Psoas muscle (tissue), 8 donors: Measurements from ENCODE around the gene CHCHD3. TPM values are rescaled to one million over a fixed set of nuclear protein-coding genes. Genes with fewer than 3 reads are reported as not detected.

Source experiments
- ATAC-seq, 4 donors: fragments of 200-7000 bp; cut with Tn5 transposase; one replicate each; pipeline ENCODE4 v1.9.1; 2020; ENCODE audit warnings: moderate library complexity in 3 of 4, mild to moderate bottlenecking in 2 of 4
- DNase-seq, 2 donors: peaks; one replicate each; pipeline ENCODE4 v3.0.0-alpha.2; 2020
- H3K27ac ChIP-seq: fragments of 200-600 bp; one replicate; pipeline ENCODE4 v1.8.0; 2022
- H3K27me3 ChIP-seq, 3 donors: fragments of 200-600 bp in 1 of 3; one replicate each; pipeline versions ENCODE4 v1.6.1 to v1.8.0; 2013 to 2022; ENCODE audit warnings: low read length in 2 of 3, mild to moderate bottlenecking in 2 of 3, moderate library complexity in 1 of 3; ENCODE audit not compliant: insufficient read depth in 3 of 3
- H3K36me3 ChIP-seq, 2 donors: fragments of 200-600 bp in 1 of 2; one replicate each; pipeline versions ENCODE4 v1.6.1 to v1.8.0; 2013 to 2022; ENCODE audit warnings: low read depth in 1 of 2, mild to moderate bottlenecking in 1 of 2, moderate library complexity in 1 of 2; ENCODE audit not compliant: insufficient read depth in 1 of 2
- H3K4me1 ChIP-seq: fragments of 200-600 bp; one replicate; pipeline ENCODE4 v1.8.0; 2022
- H3K4me3 ChIP-seq: fragments of 200-600 bp; one replicate; pipeline ENCODE4 v1.8.0; 2022; ENCODE audit warnings: mild to moderate bottlenecking
- H3K9me3 ChIP-seq: fragments of 200-600 bp; one replicate; pipeline ENCODE4 v1.8.0; 2022
- CTCF ChIP-seq: fragments of 200-600 bp; IDR thresholded peaks from one replicate; pipeline ENCODE4 v1.8.0; 2022; ENCODE audit warnings: antibody characterized with exemption
- WGBS, 3 donors: extraction: QIAGEN DNeasy Blood & Tissue Kit; methylation state at CpG; one replicate each; pipeline versions ENCODE4 v1.1.6 to v1.1.7; 2013; 5-methylcytosine and 5-hydroxymethylcytosine counted together
- intact Hi-C, 2 donors: fragments of 100-400 bp; cut with DNase I; formaldehyde crosslinking; loops; one replicate each; pipeline versions ENCODE4 v1.11.0 to v1.14.2; 2022
- polyA plus RNA-seq, 3 donors: library from polyadenylated mRNA; stranded (reverse); fragments of 200-250 nt; gene quantifications; one replicate each; pipeline ENCODE4 v1.2.3, GENCODE V29; 2013
- total RNA-seq, 4 donors: library from RNA; stranded (reverse); fragmentation: NEBNext Ultra II Directional in 2 of 4; extraction: Animal tissue kit (Norgen Biotek cat#: 25700) in 2 of 4; gene quantifications; one replicate each; pipeline versions ENCODE4 v1.2.1 to v1.2.4, GENCODE V29; 2021 to 2023
- donor health status: healthy with polysubstance abuse.
- donor health status: DM: no; HTN: no; CAD: no; lungs with moderate emphysema.
- donor health status: Bipolar disorder and iron deficiency.
- donor health status: healthy.
- donor health status: DM: yes; HTN: yes; CAD: no.
- donor health status: DM: no; HTN: no; CAD: no.
- donor health status: DM: no; HTN: no; CAD: no.
- donor health status: DM: yes; HTN: yes; CAD: no.

Gene CHCHD3
- total and polyA plus RNA-seq, 7 donors = 129 to 206 (median 184) TPM

- TF ChIP-seq CTCF = no peak
- DNase-seq = no peak
- H3K4me1 ChIP-seq = peaks cover 13% of the 10 kb centered on the region
- ATAC-seq = no peak
- no peak overlapping the region for H3K4me3 ChIP-seq
- no peak overlapping the region for H3K27ac ChIP-seq
- intact Hi-C loops = no loop called here
- no peaks in the 10 kb centered on the region for H3K36me3 ChIP-seq
- H3K27me3 ChIP-seq = no peaks in the 10 kb centered on the region
- WGBS, 3 donors = 31 to 64% (median 45%) methylated on average over 5 of the region's 5 CpGs
- H3K9me3 ChIP-seq = no peaks in the 10 kb centered on the region
These were observed 263.9 kb downstream of the CHCHD3 start for GRCh38 chr7:132817949-132818348.

- Histone ChIP-seq H3K4me3 (no peak overlapping the region), H3K4me1 (peaks cover 13% of the 10 kb centered on the region), H3K36me3 (no peaks in the 10 kb centered on the region), H3K27me3 (no peaks in the 10 kb centered on the region), H3K9me3 (no peaks in the 10 kb centered on the region), H3K27ac (no peak overlapping the region)
- intact Hi-C loops = no loop called here
- WGBS, 3 donors = 56 to 67% (median 60%) methylated on average over 6 of the region's 6 CpGs
- no peak for TF ChIP-seq CTCF
- ATAC-seq = peak in 2 of 4 donors; percentile 13 to 26
- no peak for DNase-seq
These were observed 266.1 kb downstream of the CHCHD3 start for GRCh38 chr7:132815696-132816311.

- DNase-seq (no peak), ATAC-seq (no peak)
- TF ChIP-seq CTCF = no peak
These were observed 266.8 kb downstream of the CHCHD3 start for GRCh38 chr7:132815130-132815529.

GRCh38 chr7:132810561-132810960, 271.3 kb downstream of the CHCHD3 start:
- intact Hi-C loops = no loop called here
- Histone ChIP-seq H3K36me3 (no peaks in the 10 kb centered on the region), H3K27ac (no peak overlapping the region), H3K9me3 (no peaks in the 10 kb centered on the region), H3K4me1 (peaks cover 3% of the 10 kb centered on the region), H3K27me3 (no peaks in the 10 kb centered on the region), H3K4me3 (no peak overlapping the region)
- ATAC-seq = no peak
- DNase-seq = no peak
- no peak for TF ChIP-seq CTCF
- WGBS, 3 donors = 97 to 99% (median 98%) methylated on average over 2 of the region's 2 CpGs

More at GRCh38 chr7:132815130-132815529, 266.8 kb downstream of the CHCHD3 start:
- H3K4me3 ChIP-seq = no peak overlapping the region
- no peak overlapping the region for H3K27ac ChIP-seq
- intact Hi-C loops = no loop called here
- no peaks in the 10 kb centered on the region for H3K36me3 ChIP-seq
- no peaks in the 10 kb centered on the region for H3K27me3 ChIP-seq
- peaks cover 13% of the 10 kb centered on the region for H3K4me1 ChIP-seq
- no peaks in the 10 kb centered on the region for H3K9me3 ChIP-seq

GRCh38 chr7:132806834-132807233, 275.1 kb downstream of the CHCHD3 start:
- Histone ChIP-seq H3K27me3 (no peaks in the 10 kb centered on the region), H3K9me3 (no peaks in the 10 kb centered on the region), H3K36me3 (no peaks in the 10 kb centered on the region), H3K4me3 (no peak overlapping the region), H3K4me1 (no peaks in the 10 kb centered on the region), H3K27ac (no peak overlapping the region)
- no peak for ATAC-seq
- DNase-seq = no peak
- no peak for TF ChIP-seq CTCF
- 95 to 99% (median 99%) methylated on average over 4 of the region's 4 CpGs for WGBS, 3 donors
- intact Hi-C loops = no loop called here
